HUES48 (cell line): ENCODE results near the gene GATD1.

Experiments
- H3K27ac ChIP-seq: one replicate; pipeline ENCODE4 v1.7.0; 2013; ENCODE audit warnings: low read depth, low read length, inconsistent platforms
- H3K27me3 ChIP-seq: 2 replicates; pipeline ENCODE4 v1.6.1; 2013; ENCODE audit warnings: mild to moderate bottlenecking, low read length; ENCODE audit not compliant: control insufficient read depth, insufficient read depth
- H3K36me3 ChIP-seq: 2 replicates; pipeline ENCODE4 v1.6.1; 2013; ENCODE audit warnings: low read length; ENCODE audit not compliant: control insufficient read depth, insufficient read depth
- H3K4me1 ChIP-seq: 2 replicates; pipeline ENCODE4 v1.6.1; 2013; ENCODE audit warnings: mild to moderate bottlenecking, low read length; ENCODE audit not compliant: control insufficient read depth, insufficient read depth
- H3K4me3 ChIP-seq: 2 replicates; pipeline ENCODE4 v1.5.1; 2013; ENCODE audit warnings: mild to moderate bottlenecking, low read depth, low read length
- H3K9ac ChIP-seq: 2 replicates; pipeline ENCODE4 v1.6.1; 2013; ENCODE audit warnings: mild to moderate bottlenecking, low read depth, low read length, moderate library complexity
- H3K9me3 ChIP-seq: 2 replicates; pipeline ENCODE4 v1.6.1; 2013; ENCODE audit warnings: low read length; ENCODE audit not compliant: control insufficient read depth, insufficient read depth

Gene GATD1

GRCh38 chr11:721247-721740 is 56.0 kb downstream of the GATD1 start:
- Histone ChIP-seq H3K27me3 (no peaks in the 10 kb centered on the region; the same call in 1 of the 2 replicates), H3K4me3 (no peak overlapping the region; the same call in 1 of the 2 replicates), H3K9ac (no peak overlapping the region), H3K9me3 (no peaks in the 10 kb centered on the region), H3K4me1 (peaks cover 4% of the 10 kb centered on the region; the same call in 1 of the 2 replicates), H3K27ac (no peak overlapping the region), H3K36me3 (no peaks in the 10 kb centered on the region)

- H3K27ac ChIP-seq = no peak overlapping the region
- no peak overlapping the region for H3K9ac ChIP-seq
- H3K27me3 ChIP-seq = no peaks in the 10 kb centered on the region; the same call in 1 of the 2 replicates
- peaks cover 4% of the 10 kb centered on the region; the same call in 1 of the 2 replicates for H3K4me1 ChIP-seq
- H3K9me3 ChIP-seq = no peaks in the 10 kb centered on the region
- H3K36me3 ChIP-seq = no peaks in the 10 kb centered on the region
- H3K4me3 ChIP-seq = peak overlapping the region; percentile 50
Measured at GRCh38 chr11:720642-721246, 56.5 kb downstream of the GATD1 start.

GRCh38 chr11:720017-720641 is 57.2 kb downstream of the GATD1 start:
- Histone ChIP-seq H3K27me3 (no peaks in the 10 kb centered on the region; the same call in 1 of the 2 replicates), H3K9ac (no peak overlapping the region), H3K27ac (no peak overlapping the region), H3K4me1 (peaks cover 4% of the 10 kb centered on the region; the same call in 1 of the 2 replicates), H3K9me3 (no peaks in the 10 kb centered on the region), H3K4me3 (peak overlapping the region; percentile 50), H3K36me3 (no peaks in the 10 kb centered on the region)

- H3K4me1 ChIP-seq = peaks cover 4% of the 10 kb centered on the region; the same call in 1 of the 2 replicates
- H3K9me3 ChIP-seq = no peaks in the 10 kb centered on the region
- H3K9ac ChIP-seq = no peak overlapping the region
- H3K36me3 ChIP-seq = no peaks in the 10 kb centered on the region
- no peak overlapping the region for H3K4me3 ChIP-seq
- H3K27ac ChIP-seq = no peak overlapping the region
- no peaks in the 10 kb centered on the region; the same call in 1 of the 2 replicates for H3K27me3 ChIP-seq
Measured at GRCh38 chr11:719214-720016, 57.9 kb downstream of the GATD1 start.
